Upper lobe of right lung (tissue), 1 donor: ENCODE results near the gene ELF2. TPM values are rescaled to one million over a fixed set of nuclear protein-coding genes. Genes with fewer than 3 reads are reported as not detected.
A peak's percentile ranks its signal among the peaks of the same experiment; 100 is the strongest.

Experiments used
- ATAC-seq: fragments of 200-7000 bp; cut with Tn5 transposase; one replicate; pipeline ENCODE4 v1.9.1; 2020; ENCODE audit warnings: mild to moderate bottlenecking, moderate library complexity
- DNase-seq: peaks from one replicate; pipeline ENCODE4 v3.0.0-alpha.2; 2020
- H3K27ac ChIP-seq: fragments of 200-600 bp; one replicate; pipeline ENCODE4 v1.8.0; 2022
- H3K27me3 ChIP-seq: fragments of 200-600 bp; one replicate; pipeline ENCODE4 v1.8.0; 2022; ENCODE audit warnings: mild to moderate bottlenecking
- H3K36me3 ChIP-seq: fragments of 200-600 bp; one replicate; pipeline ENCODE4 v1.8.0; 2022
- H3K4me1 ChIP-seq: fragments of 200-600 bp; one replicate; pipeline ENCODE4 v1.8.0; 2022
- H3K4me3 ChIP-seq: fragments of 200-600 bp; one replicate; pipeline ENCODE4 v1.8.0; 2022; ENCODE audit warnings: mild to moderate bottlenecking
- H3K9me3 ChIP-seq: fragments of 200-600 bp; one replicate; pipeline ENCODE4 v1.8.0; 2022
- CTCF ChIP-seq: fragments of 200-600 bp; IDR thresholded peaks from one replicate; pipeline ENCODE4 v1.8.0; 2022; ENCODE audit warnings: antibody characterized with exemption
- intact Hi-C: fragments of 100-400 bp; cut with DNase I; formaldehyde crosslinking; loops from one replicate; pipeline ENCODE4 v1.11.0; 2022
- long read RNA-seq: library from polyadenylated mRNA; unstranded; transcript quantifications from one replicate; pipeline ENCODE4 v2.0.0, GENCODE V29; 2021
- total RNA-seq: library from RNA; stranded (reverse); fragmentation: NEBNext Ultra II Directional; extraction: Animal tissue kit (Norgen Biotek cat#: 25700); gene quantifications from one replicate; pipeline ENCODE4 v1.2.1, GENCODE V29; 2021
- donor health status: DM: no; HTN: yes; CAD: no; lungs with severe emphysema.

The ELF2 gene
- 48.2 TPM for total RNA-seq
- long read RNA-seq, full-length matches to known transcripts, result 20 of 52 reads
- long read RNA-seq, partial matches to known transcripts, result 4 of 52 reads
- long read RNA-seq, other reads (novel, unspliced or antisense), result 28 of 52 reads

GRCh38 chr4:139177049-139177868 lies at the start of gene ELF2:
Gene ELF2 (minus strand): TSS chr4:139177218. CDS start chr4:139137701, 39,517 bp downstream.
- Histone ChIP-seq H3K36me3 (no peaks in the 10 kb centered on the region), H3K9me3 (no peaks in the 10 kb centered on the region), H3K4me1 (peaks cover 5% of the 10 kb centered on the region), H3K27ac (peak within 1 kb of the TSS; percentile 99), H3K27me3 (no peaks in the 10 kb centered on the region), H3K4me3 (peak within 1 kb of the TSS; percentile 98)
- DNase-seq, result peak; percentile 97
- ATAC-seq, result peak; percentile 89
- no peak for TF ChIP-seq CTCF
- intact Hi-C loops, result no loop called here

- Histone ChIP-seq H3K27me3 (no peaks in the 10 kb centered on the region), H3K4me3 (no peak overlapping the region), H3K4me1 (no peaks in the 10 kb centered on the region), H3K27ac (no peak overlapping the region), H3K36me3 (no peaks in the 10 kb centered on the region), H3K9me3 (no peaks in the 10 kb centered on the region)
- TF ChIP-seq CTCF, result no peak
- ATAC-seq (no peak), DNase-seq (no peak)
- intact Hi-C loops, result no loop called here
Measured at GRCh38 chr4:139223682-139224317, 46.8 kb upstream of the ELF2 start.

- H3K27me3 ChIP-seq, result no peaks in the 10 kb centered on the region
- no peaks in the 10 kb centered on the region for H3K36me3 ChIP-seq
- no peak overlapping the region for H3K4me3 ChIP-seq
- no peaks in the 10 kb centered on the region for H3K9me3 ChIP-seq
- ATAC-seq (no peak), DNase-seq (no peak)
- H3K27ac ChIP-seq, result no peak overlapping the region
- H3K4me1 ChIP-seq, result no peaks in the 10 kb centered on the region
- TF ChIP-seq CTCF, result no peak
- intact Hi-C loops, result no loop called here
Measured at GRCh38 chr4:139222215-139222614, 45.2 kb upstream of the ELF2 start.

GRCh38 chr4:139221687-139222086 lies 44.7 kb upstream of the ELF2 start:
- Histone ChIP-seq H3K27ac (no peak overlapping the region), H3K9me3 (no peaks in the 10 kb centered on the region), H3K4me1 (no peaks in the 10 kb centered on the region), H3K4me3 (no peak overlapping the region), H3K36me3 (no peaks in the 10 kb centered on the region), H3K27me3 (no peaks in the 10 kb centered on the region)
- intact Hi-C loops, result no loop called here
- TF ChIP-seq CTCF, result no peak
- ATAC-seq (no peak), DNase-seq (no peak)

GRCh38 chr4:139219450-139220055 lies 42.5 kb upstream of the ELF2 start:
- no peaks in the 10 kb centered on the region for H3K4me1 ChIP-seq
- no peak for ATAC-seq
- no peak for TF ChIP-seq CTCF
- no peak overlapping the region for H3K27ac ChIP-seq
- H3K4me3 ChIP-seq, result no peak overlapping the region
- no peaks in the 10 kb centered on the region for H3K36me3 ChIP-seq
- H3K27me3 ChIP-seq, result no peaks in the 10 kb centered on the region
- intact Hi-C loops, result no loop called here
- no peaks in the 10 kb centered on the region for H3K9me3 ChIP-seq
- DNase-seq, result no peak
